ENCODE measurements around the gene GRIN2B.

The GRIN2B gene

GRCh38 chr12:14018080-14018479 lies 36.7 kb upstream of the GRIN2B start (continued):
- TF ChIP-seq ZNF704 (tag by site-specific recombination; IDR thresholded peaks at IDR 0.05) (no peak), ZNF148 (tag by site-specific recombination; IDR thresholded peaks at IDR 0.05; ENCODE audit: borderline replicate concordance) (no peak), TRIM28 (IDR thresholded peaks at IDR 0.05; ENCODE audit: borderline replicate concordance, low read length) (no peak), ZNF629 (tag by site-specific recombination; IDR thresholded peaks at IDR 0.05) (no peak)

GRCh38 chr12:14010989-14011388 lies 29.6 kb upstream of the GRIN2B start:
- no peaks in the 10 kb centered on the region for H3K4me1 ChIP-seq (ENCODE audit: control insufficient read depth, insufficient read depth, low read length)
- no peaks in the 10 kb centered on the region for H3K9me3 ChIP-seq (ENCODE audit: control insufficient read depth, insufficient read depth, low read depth, low read length)
- H3K4me3 ChIP-seq (ENCODE audit: low read depth, low read length): no peak overlapping the region
- no peaks in the 10 kb centered on the region for H3K36me3 ChIP-seq (ENCODE audit: control insufficient read depth in 2 of 2, insufficient read depth in 1 of 2, low read length in 2 of 2)
- TF ChIP-seq ZNF555 (tag by site-specific recombination; conservative IDR thresholded peaks at IDR 0.05) (no peak), ZSCAN30 (tag by site-specific recombination; IDR thresholded peaks at IDR 0.05) (no peak), ZNF513 (tag by site-specific recombination; IDR thresholded peaks at IDR 0.05) (no peak), ZNF692 (tag by site-specific recombination; IDR thresholded peaks at IDR 0.05) (no peak), ZEB2 (tag by site-specific recombination; IDR thresholded peaks at IDR 0.05) (no peak), ZBTB48 (tag by site-specific recombination; IDR thresholded peaks at IDR 0.05) (no peak), ZNF701 (tag by site-specific recombination; IDR thresholded peaks at IDR 0.05) (no peak), ZNF341 (tag by site-specific recombination; IDR thresholded peaks at IDR 0.05; ENCODE audit: low read depth) (no peak), ZNF324 (tag by site-specific recombination; IDR thresholded peaks at IDR 0.05) (no peak), ZNF211 (tag by site-specific recombination; IDR thresholded peaks at IDR 0.05; ENCODE audit: low read depth) (no peak), ZXDB (tag by site-specific recombination; IDR thresholded peaks at IDR 0.05) (no peak), MZF1 (tag by site-specific recombination; IDR thresholded peaks at IDR 0.05; ENCODE audit: borderline replicate concordance) (no peak), ZNF146 (tag by site-specific recombination; IDR thresholded peaks at IDR 0.05) (no peak), ZNF473 (tag by site-specific recombination; IDR thresholded peaks at IDR 0.05) (no peak), HOXC10 (CRISPR knock-in tag; IDR thresholded peaks at IDR 0.05) (no peak), KLF16 (tag by site-specific recombination; IDR thresholded peaks at IDR 0.05) (no peak), ZNF335 (tag by site-specific recombination; conservative IDR thresholded peaks at IDR 0.05) (no peak), ZNF449 (tag by site-specific recombination; IDR thresholded peaks at IDR 0.05) (no peak)
- ChIA-PET POLR2A (no interaction called here), CTCF (interaction anchor here (0.6 kb wide), 1 partner anchor 732 kb away, joined by 4 read pairs; no protein-coding TSS in a partner anchor)
- H3K27ac ChIP-seq (ENCODE audit: extremely low read depth, low read depth, low read length): no peak overlapping the region
